SHP77 (cell line): ENCODE results near the gene POFUT1.
"Not testable (repeated sequence)": the region's sequence is repeated elsewhere in the genome, so short reads cannot be mapped to it uniquely, and the experiment has no call there.

Experiments used
- DNase-seq, 2 experiments: peaks; one replicate each; lab custom pipeline; 2025; lab: John Stamatoyannopoulos, UW

The POFUT1 gene

GRCh38 chr20:32207626-32208498 is at the start of gene POFUT1, which contains the start of gene PLAGL2:
POFUT1 (plus strand) TSS chr20:32207880; CDS start chr20:32207942, 62 bp downstream.
PLAGL2 (minus strand) TSS chr20:32207743; CDS start chr20:32202178, 5,565 bp downstream.
- DNase-seq = peak; percentile 75 to 76

GRCh38 chr20:32158351-32158750 is 49.3 kb upstream of the POFUT1 start:
- no peak for DNase-seq

GRCh38 chr20:32158943-32159660 is 48.6 kb upstream of the POFUT1 start:
- no peak for DNase-seq

GRCh38 chr20:32159766-32160221 is 47.9 kb upstream of the POFUT1 start:
- no peak for DNase-seq

GRCh38 chr20:32160341-32160740 is 47.3 kb upstream of the POFUT1 start:
- DNase-seq = no peak

- no peak for DNase-seq
Measured at GRCh38 chr20:32162351-32162750, 45.3 kb upstream of the POFUT1 start.

- no peak for DNase-seq
Measured at GRCh38 chr20:32163951-32164350, 43.7 kb upstream of the POFUT1 start.

- DNase-seq = no peak
Measured at GRCh38 chr20:32164984-32165735, 42.5 kb upstream of the POFUT1 start.

GRCh38 chr20:32165836-32166545 is 41.7 kb upstream of the POFUT1 start:
- DNase-seq = no peak

GRCh38 chr20:32167552-32167951 is 40.1 kb upstream of the POFUT1 start:
- no peak for DNase-seq

GRCh38 chr20:32168184-32168910 is 39.3 kb upstream of the POFUT1 start:
- no peak for DNase-seq

GRCh38 chr20:32177696-32178095 is 30.0 kb upstream of the POFUT1 start:
- DNase-seq = not testable (repeated sequence)

GRCh38 chr20:32179515-32179914 is 28.2 kb upstream of the POFUT1 start:
- no peak for DNase-seq

GRCh38 chr20:32179934-32180333 is 27.7 kb upstream of the POFUT1 start:
- no peak for DNase-seq

- no peak for DNase-seq
Measured at GRCh38 chr20:32181606-32182005, 26.1 kb upstream of the POFUT1 start.

GRCh38 chr20:32183947-32184635 is 23.6 kb upstream of the POFUT1 start:
- DNase-seq = no peak

- DNase-seq = no peak
Measured at GRCh38 chr20:32184961-32185603, 22.6 kb upstream of the POFUT1 start.

GRCh38 chr20:32186506-32186905 is 21.2 kb upstream of the POFUT1 start:
- no peak for DNase-seq

- no peak for DNase-seq
Measured at GRCh38 chr20:32188376-32189122, 19.1 kb upstream of the POFUT1 start.
